NCI-H1092 treated with DMSO at 0.1 percent for 48 hours (cell line): Measurements from ENCODE around the gene NPEPL1.

Experiments used
- DNase-seq: peaks from one replicate; lab custom pipeline; 2025; lab: John Stamatoyannopoulos, UW

The NPEPL1 gene

GRCh38 chr20:58685988-58686387, 6.6 kb upstream of the NPEPL1 start:
- DNase-seq, result no peak

DNA sequence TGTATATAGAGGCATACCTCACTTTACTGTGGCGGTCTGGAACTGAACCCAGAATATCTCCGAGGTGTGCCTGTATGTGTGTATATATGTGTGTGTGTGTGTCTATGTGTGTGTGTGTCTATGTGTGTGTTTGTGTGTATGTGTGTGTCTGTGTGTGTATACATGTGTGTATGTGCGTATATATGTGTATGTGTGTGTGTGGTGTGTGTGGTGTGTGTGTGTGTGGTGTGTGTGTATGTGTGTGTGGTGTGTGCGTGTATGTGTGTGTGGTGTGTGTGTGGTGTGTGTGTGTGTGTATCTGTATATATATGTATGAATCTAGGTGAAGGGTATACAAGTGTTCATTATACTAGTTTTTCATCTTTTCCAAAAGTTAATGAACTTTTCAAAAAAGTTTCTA, 4.2 kb upstream of the NPEPL1 start:
- no peak for DNase-seq

GRCh38 chr20:58688840-58689239, 3.8 kb upstream of the NPEPL1 start:
- DNase-seq, result no peak

DNA sequence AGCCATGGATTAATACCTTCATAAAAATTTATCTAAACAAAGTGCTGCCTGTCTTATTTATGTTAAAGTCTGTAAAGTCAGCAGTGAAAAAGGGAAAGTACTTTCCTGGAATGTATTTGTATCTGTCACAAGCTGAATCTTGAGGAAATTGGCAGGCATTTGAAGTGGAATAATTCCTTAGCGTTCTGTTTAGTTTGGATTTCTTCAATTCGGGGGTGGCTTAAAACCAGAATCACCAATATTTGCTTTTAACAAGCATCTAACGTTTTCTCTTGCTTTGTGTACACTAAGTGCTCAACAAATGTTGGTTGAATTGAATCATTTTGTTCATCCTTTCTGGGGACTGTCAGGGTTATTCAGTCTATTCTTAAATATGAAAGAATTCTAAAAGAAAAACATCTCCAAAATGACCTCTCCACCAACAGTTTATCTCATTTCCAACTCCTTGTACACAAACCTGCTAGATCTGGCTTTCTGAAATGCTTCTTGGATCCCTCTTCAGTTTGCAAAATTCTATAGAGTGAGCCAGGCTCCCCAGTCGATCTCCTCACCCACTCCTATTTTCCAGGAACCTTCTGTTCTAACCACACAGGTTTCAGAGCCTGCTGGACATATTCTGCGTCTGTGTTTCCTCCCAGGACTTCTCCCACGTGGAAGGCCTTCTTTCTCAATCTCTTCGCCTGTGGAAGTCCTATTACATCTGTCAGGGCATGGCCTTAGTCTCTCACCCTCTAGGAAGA, 2.0 kb upstream of the NPEPL1 start:
- DNase-seq, result no peak

DNA sequence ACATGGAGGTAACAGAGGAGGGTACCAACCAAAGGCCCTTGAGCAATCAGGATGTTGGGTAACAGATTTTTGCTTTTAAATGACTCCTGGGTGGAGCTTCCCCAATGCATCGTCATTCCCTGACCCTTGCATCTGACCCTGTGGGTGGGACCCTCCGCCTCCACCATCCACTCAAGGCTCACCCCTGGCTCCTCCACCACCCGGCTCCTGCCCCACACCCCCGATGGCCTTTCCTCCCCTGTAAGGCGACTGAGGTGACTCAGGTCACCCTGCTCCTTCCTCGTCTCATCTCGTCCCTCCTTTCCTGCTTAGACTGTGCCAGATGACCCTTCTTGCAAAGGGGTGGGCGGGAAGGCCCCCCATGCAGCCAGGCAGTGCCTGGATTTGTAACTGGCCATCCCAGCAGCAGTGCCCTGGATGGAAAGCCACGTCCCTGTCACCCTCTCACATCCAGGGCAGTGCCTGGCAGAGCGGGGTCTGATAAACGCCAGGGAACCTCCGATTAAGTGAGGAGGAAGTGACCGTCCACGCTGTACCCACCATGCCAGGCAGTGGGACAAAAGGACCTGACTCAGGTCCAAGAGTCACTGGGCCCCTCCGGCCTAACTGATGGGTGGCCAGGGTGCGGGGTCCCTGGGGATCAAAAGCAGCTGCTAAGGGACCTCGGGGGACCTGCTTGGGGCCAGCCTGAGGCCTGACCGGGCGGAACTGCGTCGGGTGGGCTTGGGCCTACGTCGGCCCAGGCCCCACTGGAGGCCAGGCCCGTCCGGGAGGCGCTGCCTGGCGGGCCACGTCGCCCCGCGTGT, 624 bp upstream of the NPEPL1 start:
- no peak for DNase-seq

DNA sequence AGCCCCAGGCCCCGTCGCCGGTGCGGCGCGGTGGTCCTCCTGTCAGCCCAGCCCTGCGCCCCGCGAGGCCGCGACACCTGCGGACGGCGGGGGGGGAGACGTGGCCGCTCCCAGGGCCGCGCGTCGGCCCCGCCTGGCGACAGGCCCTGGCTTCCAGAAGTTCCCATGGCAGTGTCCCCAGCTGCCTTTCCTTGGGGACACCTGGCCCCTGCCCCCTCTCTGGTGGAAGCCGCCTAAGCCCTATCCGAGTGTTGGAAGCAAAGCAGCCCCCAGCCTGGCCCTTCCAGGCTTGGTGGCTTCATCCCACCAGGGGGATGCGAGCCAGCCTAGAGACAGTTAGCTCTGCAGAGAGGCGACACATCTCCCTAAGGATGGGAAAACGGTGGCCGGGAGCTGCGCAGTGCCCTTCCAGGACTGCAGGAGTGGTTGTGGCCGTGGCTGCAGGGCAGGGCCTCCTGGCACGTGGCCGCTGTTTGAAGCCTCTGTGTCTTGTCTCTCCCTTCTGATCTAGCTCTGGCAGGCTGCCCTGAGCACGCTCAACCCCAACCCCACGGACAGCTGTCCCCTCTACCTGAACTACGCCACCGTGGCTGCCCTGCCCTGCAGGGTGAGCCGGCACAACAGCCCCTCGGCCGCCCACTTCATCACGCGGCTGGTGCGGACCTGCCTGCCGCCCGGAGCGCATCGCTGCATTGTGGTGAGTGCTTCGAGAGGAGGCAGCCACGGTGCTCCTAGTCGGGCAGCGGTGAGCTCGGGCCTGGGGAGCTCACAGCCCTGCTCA, 816 bp downstream of the NPEPL1 start:
- DNase-seq, result peak; percentile 26

- no peak for DNase-seq
These were observed 1.9 kb downstream of the NPEPL1 start for GRCh38 chr20:58694241-58695083.

- no peak for DNase-seq
These were observed 2.6 kb downstream of the NPEPL1 start for GRCh38 chr20:58695084-58695722.

DNA sequence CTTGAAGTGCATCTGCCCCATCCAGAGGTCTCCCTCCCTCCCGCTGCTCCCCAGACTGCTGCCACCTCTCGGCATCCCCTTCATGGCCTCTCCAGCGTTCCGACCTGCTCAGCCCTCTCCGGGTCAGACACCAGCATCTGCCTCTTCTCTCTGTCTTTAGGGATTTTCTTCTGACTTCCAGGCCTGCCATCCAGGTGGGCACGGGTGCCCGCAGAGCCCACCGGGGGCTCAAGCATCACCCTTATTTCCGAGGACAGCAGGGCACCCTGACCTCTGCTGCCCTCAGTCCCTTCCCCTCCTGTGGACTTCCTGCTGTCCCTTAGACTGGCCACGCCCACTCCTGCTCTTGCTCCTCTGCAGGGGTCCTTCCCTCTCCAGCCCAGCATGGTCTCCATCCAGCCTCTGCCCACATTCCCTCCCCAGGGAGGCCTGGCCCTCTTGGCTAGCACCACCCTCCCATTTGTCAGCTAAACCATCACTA, 3.3 kb downstream of the NPEPL1 start:
- no peak for DNase-seq

GRCh38 chr20:58696411-58696961, 3.9 kb downstream of the NPEPL1 start:
- DNase-seq, result no peak

- DNase-seq, result no peak
These were observed 4.7 kb downstream of the NPEPL1 start for GRCh38 chr20:58697201-58697866.

GRCh38 chr20:58697867-58698703, 5.5 kb downstream of the NPEPL1 start:
- no peak for DNase-seq

GRCh38 chr20:58698741-58699622, 6.4 kb downstream of the NPEPL1 start:
- DNase-seq, result no peak

- DNase-seq, result no peak
These were observed 7.1 kb downstream of the NPEPL1 start for GRCh38 chr20:58699623-58700107.

DNA sequence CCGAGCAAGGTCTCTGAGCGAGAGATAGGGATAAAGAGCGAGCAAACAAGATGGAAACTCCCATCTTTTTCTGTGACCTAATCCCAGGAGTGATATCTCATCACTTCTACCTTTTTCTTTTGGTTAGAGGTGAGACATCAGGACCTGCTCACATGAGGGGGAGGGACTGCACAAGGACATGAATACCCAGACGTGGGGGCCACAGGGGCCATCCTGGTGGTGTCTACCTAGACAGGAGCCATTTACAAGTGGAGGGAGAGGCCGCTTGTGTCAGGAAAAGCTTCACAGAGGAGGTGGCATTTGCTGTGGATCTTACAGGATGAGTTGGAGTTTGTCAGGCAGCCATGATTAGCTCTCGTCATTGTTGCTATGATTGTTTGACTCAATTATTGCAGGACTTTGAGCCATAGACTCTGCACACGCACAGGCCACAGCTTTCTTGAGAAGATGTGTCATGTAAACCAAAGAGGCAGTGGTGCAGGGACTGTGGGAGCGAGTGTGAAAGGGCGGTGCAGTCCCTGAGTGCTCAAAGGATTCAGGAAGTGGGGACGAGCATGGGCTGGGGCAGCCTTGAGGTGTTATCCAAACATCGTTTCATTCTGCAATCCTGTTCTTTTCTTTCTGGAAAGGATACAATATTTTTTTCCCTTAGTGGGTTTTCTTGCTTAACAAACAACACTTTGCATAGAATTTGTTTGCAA, 7.7 kb downstream of the NPEPL1 start:
- no peak for DNase-seq

DNA sequence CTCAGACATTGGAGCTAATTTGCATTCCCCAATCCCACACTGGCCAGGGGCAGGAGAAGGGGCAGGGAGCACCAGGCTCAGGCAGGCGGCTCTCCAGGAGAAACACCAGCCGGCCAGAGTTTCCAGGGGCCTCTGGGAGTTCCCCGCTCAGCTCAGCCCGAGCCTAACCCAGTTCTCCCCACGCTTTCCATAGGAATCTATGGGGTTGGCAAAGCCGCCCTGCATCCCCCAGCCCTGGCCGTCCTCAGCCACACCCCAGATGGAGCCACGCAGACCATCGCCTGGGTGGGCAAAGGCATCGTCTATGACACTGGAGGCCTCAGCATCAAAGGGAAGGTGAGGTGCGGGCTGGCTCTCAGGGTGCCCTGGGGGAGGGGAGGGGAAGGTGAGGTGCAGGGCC, 8.2 kb downstream of the NPEPL1 start:
- DNase-seq, result no peak

DNA sequence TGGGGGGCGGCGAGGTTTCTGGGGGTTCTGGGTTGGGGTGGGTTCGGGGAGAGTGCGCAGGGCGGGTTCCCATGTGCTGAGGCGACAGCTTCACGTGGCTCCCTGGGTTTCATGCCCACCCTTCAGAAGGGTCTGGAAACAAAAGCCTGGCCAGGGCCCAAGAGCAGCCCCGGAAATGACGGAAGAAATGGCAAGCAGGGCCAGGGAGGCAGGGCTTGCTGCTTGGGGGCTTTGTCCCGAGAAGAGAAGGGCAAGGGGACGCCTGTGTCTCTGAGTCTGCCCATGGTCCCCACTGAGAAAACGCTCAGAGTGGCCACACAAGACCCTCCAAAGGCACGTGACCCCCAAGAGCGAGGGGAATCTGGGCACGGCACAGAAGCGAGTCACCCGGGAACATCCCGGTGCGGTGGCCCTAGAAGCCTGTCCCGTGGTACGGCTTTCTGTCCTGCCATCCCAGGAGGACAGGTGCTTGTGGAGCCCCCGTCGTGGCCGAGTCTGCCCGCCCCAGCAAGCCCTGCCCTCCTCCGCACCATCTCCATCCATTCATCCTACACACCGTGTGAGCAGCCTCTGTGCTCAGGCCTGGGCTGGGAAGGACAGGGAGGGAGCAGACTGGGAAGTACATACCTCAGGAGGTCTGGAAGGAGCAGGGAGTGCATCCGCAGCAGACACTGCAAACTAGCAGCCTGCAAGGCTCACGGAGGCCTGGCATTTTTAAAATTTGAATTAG, 9.0 kb downstream of the NPEPL1 start:
- DNase-seq, result no peak
